HFFc6 (cell line): ENCODE measurements around the gene SGO1. TPM values are rescaled to one million over a fixed set of nuclear protein-coding genes. Genes with fewer than 3 reads are reported as not detected.

ENCODE experiments used
- DNase-seq: peaks from one replicate; pipeline ENCODE4 v3.0.0-alpha.2; 2018
- H3K27ac Mint-ChIP-seq: 2 replicates; pipeline ENCODE4 v1.8.0; 2020; ENCODE audit warnings: mild to moderate bottlenecking, mixed read lengths
- H3K27me3 Mint-ChIP-seq: 2 replicates; pipeline ENCODE4 v1.8.0; 2021; ENCODE audit warnings: mild to moderate bottlenecking, moderate library complexity, mixed read lengths; ENCODE audit not compliant: insufficient read depth
- H3K36me3 Mint-ChIP-seq: 2 replicates; pipeline ENCODE4 v1.8.0; 2021; ENCODE audit warnings: low read depth, mixed read lengths
- H3K4me1 Mint-ChIP-seq: 2 replicates; pipeline ENCODE4 v1.8.0; 2020; ENCODE audit warnings: low read depth, mixed read lengths
- H3K4me3 Mint-ChIP-seq: 2 replicates; pipeline ENCODE4 v1.8.0; 2020; ENCODE audit warnings: mild to moderate bottlenecking, moderate library complexity, mixed read lengths
- H3K9me3 Mint-ChIP-seq: 2 replicates; pipeline ENCODE4 v1.8.0; 2020; ENCODE audit warnings: mild to moderate bottlenecking, mixed read lengths
- microRNA-seq: library from miRNA; unstranded; fragments of <30 nt; microRNA quantifications from one replicate; pipeline ENCODE4, GENCODE V29; 2019
- total RNA-seq, 6 experiments: library from RNA; stranded (reverse); fragmentation: NEBNext Ultra II Directional; extraction: Animal tissue kit (Norgen Biotek cat#: 25700); gene quantifications; 2 replicates in 1 of 6; 3 replicates in 5 of 6; pipeline ENCODE4 v1.2.3, GENCODE V29; 2021
- TF ChIP-seq, protein P1 (sequence below): fragments of 200-600 bp; sonication (generic); IDR thresholded peaks from 2 replicates; pipeline ENCODE4 v1.5.0; 2021; ENCODE audit warnings: antibody characterized with exemption, mild to moderate bottlenecking

Gene SGO1
- total RNA-seq, 6 experiments from 2014 or later = 5.6 to 14.3 (median 12.0) TPM

DNA sequence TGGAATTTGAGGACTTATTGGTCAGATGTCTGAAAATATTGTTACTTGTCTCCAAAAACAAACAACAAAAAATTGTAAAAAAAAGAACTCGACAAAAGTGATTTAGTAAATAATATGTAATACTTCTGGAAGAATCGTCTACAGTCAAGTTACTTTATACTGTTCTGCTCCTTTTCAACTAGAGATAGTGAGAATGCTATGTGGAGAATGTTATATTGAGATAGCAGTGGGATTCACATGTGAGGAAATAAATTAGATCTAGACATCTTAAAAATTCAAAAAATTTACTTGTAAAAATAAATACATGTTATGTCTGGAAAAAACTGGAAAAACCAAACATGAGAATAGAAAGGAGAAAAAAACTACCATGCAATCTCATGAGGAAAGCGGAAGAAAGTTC, 64.9 kb downstream of the SGO1 start:
- Mint-ChIP-seq H3K27ac (no peak overlapping the region), H3K4me3 (no peak overlapping the region), H3K27me3 (no peaks in the 10 kb centered on the region), H3K9me3 (no peaks in the 10 kb centered on the region), H3K4me1 (no peaks in the 10 kb centered on the region), H3K36me3 (no peaks in the 10 kb centered on the region)
- TF ChIP-seq, protein P1, sequence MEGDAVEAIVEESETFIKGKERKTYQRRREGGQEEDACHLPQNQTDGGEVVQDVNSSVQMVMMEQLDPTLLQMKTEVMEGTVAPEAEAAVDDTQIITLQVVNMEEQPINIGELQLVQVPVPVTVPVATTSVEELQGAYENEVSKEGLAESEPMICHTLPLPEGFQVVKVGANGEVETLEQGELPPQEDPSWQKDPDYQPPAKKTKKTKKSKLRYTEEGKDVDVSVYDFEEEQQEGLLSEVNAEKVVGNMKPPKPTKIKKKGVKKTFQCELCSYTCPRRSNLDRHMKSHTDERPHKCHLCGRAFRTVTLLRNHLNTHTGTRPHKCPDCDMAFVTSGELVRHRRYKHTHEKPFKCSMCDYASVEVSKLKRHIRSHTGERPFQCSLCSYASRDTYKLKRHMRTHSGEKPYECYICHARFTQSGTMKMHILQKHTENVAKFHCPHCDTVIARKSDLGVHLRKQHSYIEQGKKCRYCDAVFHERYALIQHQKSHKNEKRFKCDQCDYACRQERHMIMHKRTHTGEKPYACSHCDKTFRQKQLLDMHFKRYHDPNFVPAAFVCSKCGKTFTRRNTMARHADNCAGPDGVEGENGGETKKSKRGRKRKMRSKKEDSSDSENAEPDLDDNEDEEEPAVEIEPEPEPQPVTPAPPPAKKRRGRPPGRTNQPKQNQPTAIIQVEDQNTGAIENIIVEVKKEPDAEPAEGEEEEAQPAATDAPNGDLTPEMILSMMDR = no peak
- DNase-seq = no peak

Small RNAs within 50 kb of the gene (microRNA-seq; reads per million reads assigned to microRNA genes)
- gene MIR3135A = not detected

Other genes with a start within 250 kb of the SGO1 start
- 10 to 100 TPM; 56.7 to 71.1 (median 66.0) TPM for gene RAB5A, start 239.1 kb downstream of the SGO1 start, total RNA-seq
- not detected for gene PP2D1, start 173.9 kb downstream of the SGO1 start, total RNA-seq
- 10 to 100 TPM in 4 of 6 experiments, 1 to 10 TPM in 2; 8.3 to 17.3 (median 12.5) TPM for gene KAT2B, start 145.8 kb downstream of the SGO1 start, total RNA-seq